CD4-positive, alpha-beta T cell treated with Interleukin-2 at 100 ng/mL for 4 hours (primary cell): ENCODE measurements around the gene AZIN2.

Experiments used
- DNase-seq: peaks from one replicate; pipeline ENCODE4 v3.0.0-alpha.2; 2020; ENCODE audit warnings: low spot score

Gene AZIN2

GRCh38 chr1:33155877-33156538 is 75.1 kb downstream of the AZIN2 start:
- no peak for DNase-seq

GRCh38 chr1:33157131-33157530 is 76.2 kb downstream of the AZIN2 start:
- DNase-seq: no peak

- no peak for DNase-seq
Observed at GRCh38 chr1:33158366-33158765, 77.4 kb downstream of the AZIN2 start.

GRCh38 chr1:33159577-33159976 is 78.6 kb downstream of the AZIN2 start:
- no peak for DNase-seq

GRCh38 chr1:33161061-33161681 is 80.2 kb downstream of the AZIN2 start:
- no peak for DNase-seq

- no peak for DNase-seq
Observed at GRCh38 chr1:33162141-33162540, 81.2 kb downstream of the AZIN2 start.

- no peak for DNase-seq
Observed at GRCh38 chr1:33163621-33164519, 82.9 kb downstream of the AZIN2 start.

- no peak for DNase-seq
Observed at GRCh38 chr1:33165209-33165608, 84.3 kb downstream of the AZIN2 start.

- DNase-seq: no peak
Observed at GRCh38 chr1:33165809-33166208, 84.9 kb downstream of the AZIN2 start.

GRCh38 chr1:33167650-33168447 is 86.9 kb downstream of the AZIN2 start:
- DNase-seq: no peak

- no peak for DNase-seq
Observed at GRCh38 chr1:33168556-33169289, 87.8 kb downstream of the AZIN2 start.

- no peak for DNase-seq
Observed at GRCh38 chr1:33169290-33170055, 88.5 kb downstream of the AZIN2 start.
